IPS-18a (cell line): Measurements from ENCODE around the gene KIZ.

Experiments used
- H3K27ac ChIP-seq: one replicate; pipeline ENCODE4 v1.5.1; 2013; ENCODE audit warnings: low read length
- H3K27me3 ChIP-seq: one replicate; pipeline ENCODE4 v1.6.1; 2013; ENCODE audit warnings: mild to moderate bottlenecking, low read length; ENCODE audit not compliant: control insufficient read depth, insufficient read depth
- H3K36me3 ChIP-seq: one replicate; pipeline ENCODE4 v1.6.1; 2013; ENCODE audit warnings: low read depth, low read length; ENCODE audit not compliant: control insufficient read depth
- H3K4me1 ChIP-seq: one replicate; pipeline ENCODE4 v1.6.1; 2013; ENCODE audit warnings: low read depth, low read length; ENCODE audit not compliant: control insufficient read depth
- H3K4me3 ChIP-seq: one replicate; pipeline ENCODE4 v1.5.1; 2013; ENCODE audit warnings: low read length
- H3K9ac ChIP-seq: one replicate; pipeline ENCODE4 v1.6.1; 2013; ENCODE audit warnings: mild to moderate bottlenecking, low read length, moderate library complexity
- H3K9me3 ChIP-seq: one replicate; pipeline ENCODE4 v1.6.1; 2013; ENCODE audit warnings: low read depth, low read length; ENCODE audit not compliant: control insufficient read depth

KIZ gene

DNA sequence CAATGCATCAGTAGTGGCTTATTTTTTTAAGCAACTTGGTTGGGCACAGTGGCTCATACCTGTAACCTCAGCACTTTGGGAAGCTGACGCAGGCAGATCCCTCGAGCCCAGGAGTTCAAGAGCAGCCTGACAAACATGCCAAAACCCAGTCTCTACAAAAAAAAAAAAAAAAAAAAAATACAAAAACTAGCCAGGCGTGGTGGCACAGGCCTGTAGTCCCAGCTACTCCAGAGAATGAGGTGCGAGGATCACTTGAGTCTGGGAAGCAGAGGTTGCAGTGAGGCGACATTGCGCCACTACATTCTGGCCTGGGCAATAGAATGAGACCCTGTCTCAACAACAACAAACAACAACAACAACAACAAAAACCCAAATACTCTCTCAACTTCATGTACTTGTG, 132.5 kb downstream of the KIZ start:
- no peaks in the 10 kb centered on the region for H3K4me1 ChIP-seq
- no peak overlapping the region for H3K27ac ChIP-seq
- no peaks in the 10 kb centered on the region for H3K9me3 ChIP-seq
- no peak overlapping the region for H3K9ac ChIP-seq
- no peak overlapping the region for H3K4me3 ChIP-seq
- no peaks in the 10 kb centered on the region for H3K27me3 ChIP-seq
- no peaks in the 10 kb centered on the region for H3K36me3 ChIP-seq

GRCh38 chr20:21259346-21259745, 133.5 kb downstream of the KIZ start:
- no peak overlapping the region for H3K27ac ChIP-seq
- no peaks in the 10 kb centered on the region for H3K9me3 ChIP-seq
- H3K4me1 ChIP-seq, result no peaks in the 10 kb centered on the region
- no peak overlapping the region for H3K9ac ChIP-seq
- no peaks in the 10 kb centered on the region for H3K36me3 ChIP-seq
- H3K4me3 ChIP-seq, result no peak overlapping the region
- H3K27me3 ChIP-seq, result no peaks in the 10 kb centered on the region

DNA sequence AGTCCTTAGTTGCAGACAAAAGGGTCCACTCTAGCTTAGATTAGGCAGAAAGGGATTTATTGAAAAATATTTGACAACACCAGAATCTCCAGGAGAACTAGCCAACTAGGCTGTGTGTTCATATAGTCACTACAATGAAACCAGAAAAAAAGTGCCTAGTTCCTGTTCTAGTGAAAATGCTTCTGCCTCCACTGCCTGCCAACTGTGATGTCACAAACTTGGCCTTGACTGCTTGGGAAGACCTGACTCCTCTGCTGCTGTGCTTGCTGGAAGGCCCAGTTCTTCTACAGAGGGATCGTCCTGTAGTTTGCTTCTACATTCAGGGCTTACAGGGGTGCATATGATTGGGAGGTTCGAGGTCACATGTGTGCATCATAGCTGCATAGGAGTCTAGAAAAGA, 136.9 kb downstream of the KIZ start:
- H3K9me3 ChIP-seq, result peaks cover 3% of the 10 kb centered on the region
- no peaks in the 10 kb centered on the region for H3K27me3 ChIP-seq
- no peak overlapping the region for H3K27ac ChIP-seq
- no peaks in the 10 kb centered on the region for H3K4me1 ChIP-seq
- no peak overlapping the region for H3K9ac ChIP-seq
- no peaks in the 10 kb centered on the region for H3K36me3 ChIP-seq
- no peak overlapping the region for H3K4me3 ChIP-seq

DNA sequence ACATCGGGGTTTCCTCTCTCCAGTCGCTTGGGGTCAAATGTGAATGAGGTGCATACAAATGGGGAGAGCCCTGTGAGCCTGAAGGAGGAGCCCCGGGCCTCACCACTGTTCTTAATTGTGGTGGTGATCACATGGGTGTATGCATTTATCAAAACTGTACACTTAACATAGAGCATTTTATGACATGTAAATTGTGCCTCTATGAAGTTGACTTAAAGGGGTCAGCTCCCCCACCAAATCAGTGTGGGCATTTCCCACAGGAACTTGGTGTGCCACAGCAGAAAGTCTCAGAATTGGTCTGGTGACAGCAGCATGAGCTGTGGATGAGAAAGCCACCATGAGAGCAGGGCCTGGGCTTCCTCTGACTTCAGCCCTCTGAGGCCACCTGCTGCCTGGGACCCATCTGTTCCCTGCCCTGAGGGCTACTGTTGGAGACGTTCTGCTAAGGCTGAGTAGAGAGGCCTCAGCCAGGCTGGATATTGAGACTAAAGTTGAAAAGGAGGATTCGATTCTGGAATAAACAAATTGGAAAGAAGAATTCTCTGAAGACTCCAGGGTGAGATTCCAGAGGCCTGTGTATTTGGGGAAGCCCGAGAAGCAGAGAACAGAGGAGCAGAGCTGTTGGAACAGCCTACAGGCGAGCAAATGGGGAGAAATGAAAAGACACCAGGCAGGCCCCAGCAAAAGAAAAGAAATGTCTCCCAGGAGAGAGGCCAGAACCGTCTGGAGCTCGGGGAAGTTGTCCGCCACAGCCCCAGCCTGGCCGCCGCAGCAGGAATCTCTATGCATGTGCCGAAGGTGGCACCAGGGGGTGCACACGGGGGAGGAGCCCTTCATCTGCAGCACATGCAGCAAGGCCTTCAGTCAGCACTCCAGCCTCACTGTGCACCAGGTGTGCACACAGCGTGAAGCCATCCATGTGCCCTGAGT, 139.6 kb downstream of the KIZ start:
- Histone ChIP-seq H3K36me3 (no peaks in the 10 kb centered on the region), H3K27me3 (no peaks in the 10 kb centered on the region), H3K27ac (no peak overlapping the region), H3K4me3 (no peak overlapping the region), H3K9ac (no peak overlapping the region), H3K9me3 (peaks cover 3% of the 10 kb centered on the region), H3K4me1 (no peaks in the 10 kb centered on the region)

GRCh38 chr20:21266191-21266536, 140.3 kb downstream of the KIZ start:
- no peak overlapping the region for H3K4me3 ChIP-seq
- no peak overlapping the region for H3K9ac ChIP-seq
- no peaks in the 10 kb centered on the region for H3K36me3 ChIP-seq
- no peaks in the 10 kb centered on the region for H3K27me3 ChIP-seq
- H3K4me1 ChIP-seq, result no peaks in the 10 kb centered on the region
- H3K9me3 ChIP-seq, result peaks cover 3% of the 10 kb centered on the region
- H3K27ac ChIP-seq, result no peak overlapping the region

GRCh38 chr20:21269772-21270171, 143.9 kb downstream of the KIZ start:
- H3K27me3 ChIP-seq, result no peaks in the 10 kb centered on the region

GRCh38 chr20:21270806-21271205, 144.9 kb downstream of the KIZ start:
- Histone ChIP-seq H3K36me3 (no peaks in the 10 kb centered on the region), H3K4me3 (no peak overlapping the region), H3K4me1 (no peaks in the 10 kb centered on the region), H3K9me3 (peaks cover 3% of the 10 kb centered on the region), H3K9ac (no peak overlapping the region), H3K27ac (no peak overlapping the region), H3K27me3 (no peaks in the 10 kb centered on the region)

More at GRCh38 chr20:21269772-21270171, 143.9 kb downstream of the KIZ start:
- no peak overlapping the region for H3K4me3 ChIP-seq
- no peaks in the 10 kb centered on the region for H3K4me1 ChIP-seq
- no peak overlapping the region for H3K27ac ChIP-seq
- no peak overlapping the region for H3K9ac ChIP-seq
- H3K9me3 ChIP-seq, result peaks cover 3% of the 10 kb centered on the region
- no peaks in the 10 kb centered on the region for H3K36me3 ChIP-seq

DNA sequence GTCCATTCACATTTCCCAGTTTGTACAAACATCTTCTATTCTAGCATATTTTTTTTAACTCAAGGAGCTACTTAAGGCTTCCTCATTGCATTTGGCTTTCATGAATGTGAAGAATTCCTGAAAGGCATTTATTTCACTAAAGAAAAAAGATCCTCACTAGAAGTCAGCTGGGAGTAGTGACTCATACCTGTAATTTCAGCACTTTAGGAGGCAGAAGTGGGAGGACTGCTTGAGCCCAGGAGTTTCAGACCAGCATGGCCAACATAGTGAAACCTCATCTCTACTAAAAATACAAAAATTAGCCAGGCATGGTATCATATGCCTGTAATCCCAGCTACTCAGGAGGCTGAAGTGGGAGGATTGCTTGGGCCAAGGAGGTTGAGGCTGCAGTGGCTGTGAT, 146.4 kb downstream of the KIZ start:
- no peaks in the 10 kb centered on the region for H3K4me1 ChIP-seq
- no peaks in the 10 kb centered on the region for H3K9me3 ChIP-seq
- H3K27me3 ChIP-seq, result no peaks in the 10 kb centered on the region
- H3K4me3 ChIP-seq, result no peak overlapping the region
- no peak overlapping the region for H3K27ac ChIP-seq
- no peaks in the 10 kb centered on the region for H3K36me3 ChIP-seq
- no peak overlapping the region for H3K9ac ChIP-seq

DNA sequence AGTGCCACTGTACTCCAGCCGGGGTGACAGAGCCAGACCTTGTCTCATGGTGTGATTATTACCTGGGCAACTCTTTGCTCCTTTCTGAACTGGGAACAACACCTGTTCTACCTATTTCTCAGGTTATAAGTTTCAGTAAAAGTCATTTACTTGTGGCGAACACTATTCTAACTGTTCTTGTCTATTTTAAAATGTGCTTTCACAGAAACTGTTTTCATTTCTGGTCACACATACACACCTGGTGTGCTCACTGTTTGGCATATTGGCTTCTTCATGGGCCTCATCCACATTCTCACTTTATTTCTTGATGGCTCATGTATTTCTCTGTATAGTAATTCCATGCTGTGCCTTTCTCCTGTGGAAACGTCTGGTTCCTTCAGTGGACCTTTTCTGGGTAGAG, 146.8 kb downstream of the KIZ start:
- no peaks in the 10 kb centered on the region for H3K36me3 ChIP-seq
- no peak overlapping the region for H3K4me3 ChIP-seq
- H3K27me3 ChIP-seq, result no peaks in the 10 kb centered on the region
- H3K9me3 ChIP-seq, result no peaks in the 10 kb centered on the region
- H3K4me1 ChIP-seq, result no peaks in the 10 kb centered on the region
- no peak overlapping the region for H3K9ac ChIP-seq
- H3K27ac ChIP-seq, result no peak overlapping the region

DNA sequence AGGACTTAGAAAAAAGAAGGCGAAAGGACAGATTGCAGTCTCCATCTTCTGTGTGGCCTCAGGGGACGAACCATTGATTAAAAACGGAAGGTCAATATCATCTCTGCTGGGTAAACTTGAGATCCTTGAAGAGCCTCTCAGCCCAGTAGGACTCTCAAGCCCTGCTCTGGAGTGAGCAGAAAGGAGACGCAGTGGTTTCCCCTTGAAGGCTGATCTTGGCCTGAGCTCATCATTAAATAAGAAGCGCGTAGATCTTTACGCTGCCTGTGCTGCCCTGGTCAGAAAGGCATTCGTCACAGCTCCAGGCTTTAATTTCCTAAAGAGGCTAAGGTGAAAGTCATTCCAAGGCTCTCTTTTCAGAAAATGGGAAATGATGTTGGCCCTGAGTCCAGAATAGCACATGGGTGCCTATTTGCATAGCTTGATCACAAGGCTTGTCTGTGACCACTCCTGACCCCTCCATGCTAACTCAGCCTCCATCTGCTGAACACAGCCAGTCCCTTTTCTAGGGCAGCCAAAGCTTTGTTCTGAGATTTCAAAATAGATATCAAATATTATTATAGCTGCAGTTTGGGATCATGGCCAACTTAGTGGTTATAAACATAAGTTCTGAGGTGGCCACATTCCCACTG, 148.0 kb downstream of the KIZ start:
- Histone ChIP-seq H3K9me3 (no peaks in the 10 kb centered on the region), H3K4me3 (no peak overlapping the region), H3K4me1 (no peaks in the 10 kb centered on the region), H3K9ac (no peak overlapping the region), H3K27ac (no peak overlapping the region), H3K36me3 (no peaks in the 10 kb centered on the region), H3K27me3 (no peaks in the 10 kb centered on the region)

DNA sequence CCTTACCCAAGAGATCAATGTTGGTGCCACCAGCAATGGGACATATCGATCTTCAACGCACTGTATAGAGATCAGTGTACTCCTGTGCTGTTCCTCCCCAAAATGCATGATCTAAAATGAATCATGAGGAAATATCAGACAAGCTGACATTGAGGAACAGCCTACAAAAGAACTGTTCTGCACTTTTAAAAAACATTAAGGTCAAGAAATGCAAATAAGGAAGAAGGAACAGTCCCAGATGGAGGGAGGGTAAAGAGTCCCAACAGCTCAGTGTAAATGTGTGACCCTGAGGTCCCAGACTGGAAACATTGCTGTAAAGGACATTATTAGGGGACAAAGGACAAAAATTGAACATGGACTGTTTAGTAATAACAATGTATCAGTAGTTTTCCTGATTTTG, 152.9 kb downstream of the KIZ start:
- H3K4me3 ChIP-seq, result no peak overlapping the region
- H3K9me3 ChIP-seq, result no peaks in the 10 kb centered on the region
- no peaks in the 10 kb centered on the region for H3K27me3 ChIP-seq
- H3K27ac ChIP-seq, result no peak overlapping the region
- no peak overlapping the region for H3K9ac ChIP-seq
- H3K36me3 ChIP-seq, result no peaks in the 10 kb centered on the region
- H3K4me1 ChIP-seq, result no peaks in the 10 kb centered on the region
